Articular chondrocyte of knee joint (primary cell): ENCODE measurements around the gene PPFIBP2. TPM values are rescaled to one million over a fixed set of nuclear protein-coding genes. Genes with fewer than 3 reads are reported as not detected.

Source experiments
- total RNA-seq: library from RNA; depleted of rRNA; stranded (reverse); fragments of >200 nt; gene quantifications from 2 replicates; pipeline ENCODE4 v1.2.3, GENCODE V29; 2012

The PPFIBP2 gene
- 21.9 and 35.0 TPM in 2 replicates for total RNA-seq

DNA sequence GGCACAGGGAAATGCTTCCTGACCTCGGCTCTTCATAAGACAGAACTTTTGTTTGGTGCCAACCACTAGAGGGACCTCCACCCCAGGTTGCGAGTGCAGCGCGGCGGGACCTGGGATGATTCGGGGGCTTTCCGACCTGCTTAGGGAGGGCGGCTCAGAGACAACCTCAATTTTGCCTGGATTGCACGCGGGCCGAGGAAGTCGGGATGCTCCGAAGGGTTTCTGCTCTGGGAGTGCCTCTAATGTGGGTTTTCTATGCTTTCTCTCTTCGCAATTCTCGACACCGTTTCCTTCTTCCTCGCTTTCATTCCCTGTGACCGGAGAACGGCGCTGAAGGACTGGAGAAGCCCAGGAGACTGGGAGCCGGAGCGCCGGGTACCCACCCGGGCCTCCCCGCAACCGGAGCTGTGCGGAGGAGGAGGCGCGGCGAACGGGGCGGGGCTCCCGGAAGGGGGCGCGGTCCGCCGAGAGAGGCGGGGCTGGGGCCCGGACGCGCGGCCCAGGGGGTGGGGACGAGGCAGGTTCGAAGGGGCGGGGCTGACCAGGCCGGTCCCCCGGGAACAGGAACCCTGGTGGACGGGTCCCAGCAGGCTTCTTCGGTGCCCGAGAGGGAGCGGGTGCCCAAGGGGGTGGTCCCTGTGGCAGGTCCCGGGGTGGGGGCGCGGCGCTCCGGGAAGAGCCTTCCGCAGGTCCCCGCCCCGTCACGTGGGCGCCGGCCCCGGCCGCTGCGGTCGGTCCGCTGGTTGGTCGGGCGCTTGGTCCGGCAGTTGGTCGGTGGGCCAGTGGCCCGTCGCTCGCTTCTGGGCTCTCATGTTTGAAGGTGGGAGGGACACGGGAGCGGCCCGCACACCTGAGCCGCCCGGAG, at the start of gene PPFIBP2:
Gene PPFIBP2, plus strand, starts transcription at position 766 of the 865 bp plus-strand sequence. CDS start 35,477 bp downstream, outside the sequence.

DNA sequence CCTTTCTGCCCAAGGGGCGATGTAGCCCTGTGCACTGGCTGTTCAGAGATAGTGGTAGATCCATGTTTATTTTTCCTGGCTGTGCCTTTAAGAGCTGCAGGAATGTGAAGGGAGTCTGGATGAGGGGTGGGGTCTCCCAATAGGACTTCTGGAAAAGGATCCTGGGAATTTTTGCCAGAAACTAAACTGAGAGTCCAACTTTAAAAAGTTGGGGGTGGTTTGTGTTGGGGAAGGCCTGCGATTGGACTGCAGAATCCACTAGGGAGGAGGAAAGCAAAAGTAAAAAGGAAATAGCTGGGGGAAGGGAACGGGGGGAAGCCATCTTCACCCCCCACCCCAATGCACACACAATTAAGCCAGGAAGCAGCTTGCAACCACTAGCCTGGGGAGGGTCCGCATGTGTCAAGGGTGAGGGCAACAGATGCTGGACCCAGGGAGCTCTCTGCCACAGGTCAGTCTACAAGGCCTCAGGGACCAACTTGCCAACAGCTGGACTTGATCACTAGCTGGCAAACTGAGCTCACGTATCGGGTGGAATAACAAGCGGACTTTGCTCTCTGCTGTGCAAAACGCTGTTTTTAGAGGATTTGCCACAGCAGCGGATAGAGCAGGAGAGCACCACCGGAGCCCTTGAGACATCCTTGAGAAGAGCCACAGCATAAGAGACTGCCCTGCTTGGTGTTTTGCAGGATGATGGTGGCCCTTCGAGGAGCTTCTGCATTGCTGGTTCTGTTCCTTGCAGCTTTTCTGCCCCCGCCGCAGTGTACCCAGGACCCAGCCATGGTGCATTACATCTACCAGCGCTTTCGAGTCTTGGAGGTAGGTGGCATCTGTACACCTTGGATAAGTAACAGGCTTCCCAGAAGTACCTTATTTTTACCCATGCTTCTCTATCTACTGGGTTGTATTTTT, 28.4 kb upstream of the PPFIBP2 start, which contains the start of gene OLFML1:
Gene OLFML1, plus strand, starts transcription at position 321 of the 912 bp plus-strand sequence. Its CDS starts 370 bp downstream, at position 691.

DNA sequence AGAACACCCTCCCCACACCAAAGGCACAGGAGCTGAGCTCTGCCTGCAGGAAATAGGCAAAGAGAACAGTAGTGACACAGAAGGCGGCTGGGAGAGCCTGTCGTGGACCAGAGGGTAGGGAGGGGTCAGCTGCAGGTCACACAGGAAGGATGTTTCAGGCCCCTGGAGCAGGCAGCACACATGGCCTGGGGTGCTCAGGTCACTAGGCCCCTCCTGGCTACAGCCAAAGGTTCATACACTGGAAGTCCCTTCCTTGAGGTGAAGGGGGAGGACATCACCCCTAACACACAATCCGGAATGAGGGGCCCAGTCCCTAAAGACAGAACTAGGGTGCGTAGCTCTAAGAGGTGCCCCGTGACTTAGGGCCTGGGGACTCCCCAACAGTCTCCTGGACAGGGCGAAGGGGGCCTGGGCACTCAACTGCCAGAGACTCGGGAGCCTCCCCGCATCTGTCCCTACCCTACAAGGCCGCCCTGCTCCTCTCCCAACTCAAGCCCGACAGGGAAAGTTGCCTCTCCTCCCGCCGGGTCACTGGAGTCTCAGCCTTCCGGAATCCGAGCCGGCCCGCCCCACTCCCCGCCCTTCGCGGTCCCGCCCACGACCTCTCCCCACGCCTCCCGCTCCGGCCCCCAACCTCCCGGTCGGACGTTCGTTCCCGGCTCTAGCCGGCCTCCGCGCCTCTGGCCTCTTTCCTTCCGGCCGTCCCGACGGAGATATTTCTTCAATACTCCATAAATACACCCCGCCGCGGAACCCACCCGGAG, 159.3 kb downstream of the PPFIBP2 start, which contains the start of gene CYB5R2:
Gene CYB5R2, minus strand, starts transcription at position 541 of the 764 bp plus-strand sequence. CDS start 675 bp downstream, outside the sequence.

Other genes with a start within 250 kb of the PPFIBP2 start
- 1.3 and 6.7 TPM in 2 replicates for gene OLFML1, start 28.5 kb upstream of the PPFIBP2 start, total RNA-seq
- 29.0 and 30.1 TPM in 2 replicates for gene CYB5R2, start 159.5 kb downstream of the PPFIBP2 start, total RNA-seq
- not detected in 2 replicates for gene OVCH2, start 192.5 kb downstream of the PPFIBP2 start, total RNA-seq